IPS-15b (cell line): Measurements from ENCODE around the gene GEN1.

Source experiments
- H3K27me3 ChIP-seq: one replicate; pipeline ENCODE4 v1.6.1; 2013; ENCODE audit warnings: low read length; ENCODE audit not compliant: control insufficient read depth, insufficient read depth
- H3K36me3 ChIP-seq: one replicate; pipeline ENCODE4 v1.6.1; 2013; ENCODE audit warnings: low read length; ENCODE audit not compliant: control insufficient read depth, insufficient read depth
- H3K4me1 ChIP-seq: one replicate; pipeline ENCODE4 v1.6.1; 2013; ENCODE audit warnings: mild to moderate bottlenecking, low read length; ENCODE audit not compliant: control insufficient read depth, insufficient read depth
- H3K4me3 ChIP-seq: one replicate; pipeline ENCODE4 v1.5.1; 2013; ENCODE audit warnings: low read depth, low read length
- H3K9ac ChIP-seq: one replicate; pipeline ENCODE4 v1.6.1; 2013; ENCODE audit warnings: low read depth, mild to moderate bottlenecking, low read length
- H3K9me3 ChIP-seq: one replicate; pipeline ENCODE4 v1.6.1; 2013; ENCODE audit warnings: mild to moderate bottlenecking, low read length; ENCODE audit not compliant: control insufficient read depth, insufficient read depth

The GEN1 gene

GRCh38 chr2:17733599-17733998 is 20.3 kb upstream of the GEN1 start:
- Histone ChIP-seq H3K9ac (no peak overlapping the region), H3K9me3 (no peaks in the 10 kb centered on the region), H3K4me3 (no peak overlapping the region), H3K27me3 (no peaks in the 10 kb centered on the region), H3K4me1 (no peaks in the 10 kb centered on the region), H3K36me3 (peaks cover 20% of the 10 kb centered on the region)

DNA sequence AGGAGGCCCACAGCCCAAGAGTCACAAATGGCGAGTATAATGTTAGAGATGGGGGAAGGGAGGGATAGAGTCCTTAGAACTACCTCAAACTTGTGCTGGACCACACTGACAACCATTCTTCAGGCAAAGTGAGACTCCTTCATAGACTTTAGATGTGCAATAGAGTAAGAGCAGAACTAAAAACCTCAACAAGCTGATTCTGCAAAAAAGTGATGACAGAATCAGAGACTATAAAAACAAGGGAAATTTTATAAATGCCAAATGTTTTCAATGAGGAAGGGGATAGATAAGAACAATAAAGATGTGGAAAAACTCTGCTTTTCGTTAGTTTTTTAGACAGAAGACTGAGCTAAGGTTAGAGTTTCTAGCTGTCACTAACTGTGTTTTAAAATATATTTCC is 18.1 kb upstream of the GEN1 start:
- peaks cover 27% of the 10 kb centered on the region for H3K36me3 ChIP-seq
- H3K4me3 ChIP-seq, result no peak overlapping the region
- no peaks in the 10 kb centered on the region for H3K27me3 ChIP-seq
- no peak overlapping the region for H3K9ac ChIP-seq
- no peaks in the 10 kb centered on the region for H3K4me1 ChIP-seq
- H3K9me3 ChIP-seq, result no peaks in the 10 kb centered on the region

DNA sequence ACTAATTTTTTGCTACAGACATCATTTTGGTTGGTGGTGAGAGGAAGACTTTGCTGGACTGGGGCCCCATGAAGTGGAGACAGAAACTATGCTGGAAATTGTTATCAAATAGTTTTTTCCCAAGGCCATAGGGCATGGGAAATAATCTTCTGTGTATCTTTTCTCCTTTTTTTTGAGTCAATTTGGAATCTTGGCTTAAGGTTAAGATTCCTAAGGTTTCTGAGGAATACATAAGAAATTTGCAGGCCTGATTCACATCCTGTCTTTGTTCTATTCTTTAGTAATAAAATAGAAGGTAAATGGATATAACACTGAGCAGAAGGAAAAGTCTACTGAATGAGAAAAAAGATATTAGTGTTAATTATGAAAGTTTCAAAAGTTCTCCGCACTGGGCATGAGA is 16.9 kb upstream of the GEN1 start:
- H3K27me3 ChIP-seq, result no peaks in the 10 kb centered on the region

GRCh38 chr2:17740203-17740602 is 13.7 kb upstream of the GEN1 start:
- H3K9me3 ChIP-seq, result no peaks in the 10 kb centered on the region
- H3K9ac ChIP-seq, result no peak overlapping the region
- no peaks in the 10 kb centered on the region for H3K4me1 ChIP-seq
- H3K36me3 ChIP-seq, result peaks cover 24% of the 10 kb centered on the region
- no peaks in the 10 kb centered on the region for H3K27me3 ChIP-seq
- H3K4me3 ChIP-seq, result no peak overlapping the region

More for the DNA sequence above, 16.9 kb upstream of the GEN1 start:
- no peak overlapping the region for H3K9ac ChIP-seq
- no peaks in the 10 kb centered on the region for H3K4me1 ChIP-seq
- H3K36me3 ChIP-seq, result peaks cover 27% of the 10 kb centered on the region
- H3K9me3 ChIP-seq, result no peaks in the 10 kb centered on the region
- no peak overlapping the region for H3K4me3 ChIP-seq

- Histone ChIP-seq H3K36me3 (no peaks in the 10 kb centered on the region), H3K4me1 (peaks cover 21% of the 10 kb centered on the region), H3K9ac (no peak overlapping the region), H3K27me3 (no peaks in the 10 kb centered on the region), H3K4me3 (peak overlapping the region; percentile 14), H3K9me3 (no peaks in the 10 kb centered on the region)
Observed at GRCh38 chr2:17747684-17748452, 6.1 kb upstream of the GEN1 start.

DNA sequence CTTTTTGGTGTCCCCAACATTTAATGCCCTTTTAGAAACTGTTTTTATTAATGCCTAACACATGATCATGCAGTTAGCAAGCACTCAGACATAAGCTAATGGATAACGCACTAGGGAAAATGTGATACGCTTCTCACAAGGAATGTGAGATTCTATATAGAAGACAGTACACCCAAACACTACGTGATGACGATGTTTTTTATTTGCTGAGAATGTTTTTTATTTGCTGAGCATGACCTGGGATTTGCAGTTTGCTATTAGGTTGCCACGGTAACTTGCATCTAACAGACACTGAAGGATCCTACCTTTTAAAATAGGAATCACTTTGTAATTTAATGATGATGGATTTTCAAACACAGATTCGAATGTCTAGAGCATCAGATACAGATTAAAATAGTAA is 5.2 kb upstream of the GEN1 start:
- Histone ChIP-seq H3K9ac (no peak overlapping the region), H3K27me3 (no peaks in the 10 kb centered on the region), H3K4me1 (peaks cover 21% of the 10 kb centered on the region), H3K36me3 (no peaks in the 10 kb centered on the region), H3K4me3 (no peak overlapping the region), H3K9me3 (no peaks in the 10 kb centered on the region)

GRCh38 chr2:17749753-17750438 is 4.0 kb upstream of the GEN1 start:
- H3K4me1 ChIP-seq, result peaks cover 21% of the 10 kb centered on the region
- H3K27me3 ChIP-seq, result no peaks in the 10 kb centered on the region
- H3K9ac ChIP-seq, result no peak overlapping the region
- H3K9me3 ChIP-seq, result no peaks in the 10 kb centered on the region
- no peak overlapping the region for H3K4me3 ChIP-seq
- no peaks in the 10 kb centered on the region for H3K36me3 ChIP-seq

DNA sequence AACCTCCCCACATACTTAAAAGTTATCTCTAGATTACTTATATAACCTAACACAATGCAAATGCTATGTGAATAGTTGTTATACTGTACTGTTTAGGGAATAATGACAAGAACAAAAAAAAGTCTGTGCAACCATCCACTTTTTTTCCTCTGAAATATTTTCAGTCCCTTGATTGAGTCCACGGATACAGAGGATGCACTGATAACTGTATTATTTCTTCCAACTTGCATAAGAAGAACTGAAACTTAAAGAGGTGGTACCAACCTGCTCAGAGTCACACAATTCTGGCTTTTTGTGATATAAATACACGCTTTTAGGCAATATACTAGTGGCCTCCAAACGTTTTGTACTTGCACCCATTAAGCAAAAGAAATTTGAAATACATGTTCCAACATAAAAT is 1.7 kb upstream of the GEN1 start:
- peaks cover 26% of the 10 kb centered on the region for H3K4me1 ChIP-seq

DNA sequence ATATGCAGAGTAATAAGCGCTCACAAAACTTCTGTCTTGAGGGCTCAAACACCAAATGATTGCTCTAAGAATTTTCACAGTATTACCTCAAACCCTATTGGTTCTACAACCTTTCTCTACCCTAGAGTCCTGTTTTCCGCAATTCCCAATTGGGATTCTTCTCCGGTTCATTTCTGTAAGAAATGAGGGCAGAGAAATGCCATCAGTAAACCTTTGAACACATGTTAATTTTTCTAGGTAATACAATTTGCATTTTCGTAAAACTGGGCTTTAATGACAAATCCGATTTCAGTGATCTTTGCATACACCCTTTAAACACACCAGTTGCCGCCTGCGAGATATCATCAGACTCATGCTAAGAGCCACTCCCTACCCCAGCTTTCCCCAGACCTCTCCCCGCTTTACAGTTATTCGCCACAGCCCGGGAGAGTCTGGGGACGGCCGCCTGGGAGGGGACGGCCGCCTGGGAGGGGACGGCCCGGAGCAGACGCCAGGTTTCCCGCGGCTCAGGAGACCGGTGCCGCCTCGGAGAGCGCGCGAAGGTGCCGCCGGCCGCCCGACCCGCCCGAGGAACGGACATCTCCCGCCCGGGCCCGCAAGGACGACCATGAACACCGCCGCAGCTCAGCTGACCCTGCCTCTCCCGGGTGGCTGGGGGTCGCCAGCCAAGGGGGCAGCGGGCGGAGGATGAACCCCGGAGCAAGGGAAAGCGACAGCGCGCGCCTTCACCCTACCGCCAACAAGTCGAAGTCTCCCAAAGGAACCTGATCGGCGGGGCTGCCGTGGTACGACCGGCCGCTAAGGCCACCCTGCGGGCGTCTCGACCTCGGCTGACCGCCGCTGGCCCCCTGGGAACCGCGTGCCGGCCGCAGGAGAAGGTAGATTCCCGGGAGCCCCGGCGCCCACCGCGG is 791 bp upstream of the GEN1 start:
- peak overlapping the region; percentile 79 for H3K9ac ChIP-seq
- H3K4me3 ChIP-seq, result peak overlapping the region; percentile 89
- peaks cover 23% of the 10 kb centered on the region for H3K4me1 ChIP-seq
- no peaks in the 10 kb centered on the region for H3K27me3 ChIP-seq
- H3K9me3 ChIP-seq, result no peaks in the 10 kb centered on the region
- H3K36me3 ChIP-seq, result no peaks in the 10 kb centered on the region

More for the DNA sequence above, 1.7 kb upstream of the GEN1 start:
- Histone ChIP-seq H3K36me3 (no peaks in the 10 kb centered on the region), H3K9me3 (no peaks in the 10 kb centered on the region), H3K4me3 (peak overlapping the region; percentile 89), H3K27me3 (no peaks in the 10 kb centered on the region), H3K9ac (no peak overlapping the region)

GRCh38 chr2:17754773-17755425 is 961 bp downstream of the GEN1 start:
- H3K4me3 ChIP-seq, result peak overlapping the region; percentile 89
- no peaks in the 10 kb centered on the region for H3K9me3 ChIP-seq
- no peaks in the 10 kb centered on the region for H3K36me3 ChIP-seq
- H3K4me1 ChIP-seq, result peaks cover 17% of the 10 kb centered on the region
- no peaks in the 10 kb centered on the region for H3K27me3 ChIP-seq
- H3K9ac ChIP-seq, result peak overlapping the region; percentile 89

DNA sequence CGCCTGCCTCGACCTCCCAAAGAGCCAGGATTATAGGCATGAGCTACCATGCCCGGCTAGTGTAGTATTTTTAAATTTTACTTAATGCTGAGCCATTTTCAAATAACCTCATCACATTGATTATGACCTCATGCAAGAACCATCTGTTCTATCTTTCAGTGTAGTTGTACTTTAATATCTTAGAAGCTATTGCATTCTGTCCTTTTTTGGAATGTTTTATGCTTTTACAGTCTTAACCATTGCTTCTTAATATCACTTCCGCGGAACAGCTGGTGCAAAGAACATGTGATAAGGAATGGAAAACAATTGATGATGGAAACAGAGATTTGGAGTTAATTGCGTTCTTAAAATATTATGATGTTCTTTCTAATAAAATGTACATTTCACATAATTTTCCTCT is 2.7 kb downstream of the GEN1 start:
- Histone ChIP-seq H3K27me3 (no peaks in the 10 kb centered on the region), H3K9me3 (no peaks in the 10 kb centered on the region), H3K9ac (no peak overlapping the region), H3K4me1 (peaks cover 14% of the 10 kb centered on the region), H3K36me3 (no peaks in the 10 kb centered on the region), H3K4me3 (no peak overlapping the region)
